Common myeloid progenitor, CD34-positive (primary cell): ENCODE data around the gene SLX1A.
"Not testable (repeated sequence)": the region's sequence is repeated elsewhere in the genome, so short reads cannot be mapped to it uniquely, and the experiment has no call there.

Source experiments
- CTCF ChIA-PET: fragments of 350-600 bp; sonication (Branson Sonifier 250); formaldehyde crosslinking; loops from one replicate; lab custom pipeline; 2021; ENCODE audit warnings: antibody characterized with exemption; lab: Charles Lee
- POLR2A ChIA-PET: fragments of 350-600 bp; sonication (Branson Sonifier 250); formaldehyde crosslinking; loops from one replicate; lab custom pipeline; 2021; ENCODE audit warnings: antibody characterized with exemption; lab: Charles Lee
- DNase-seq, 3 donors: peaks; one replicate each; pipeline versions ENCODE4 v3.0.0 to v3.0.0-alpha.2; 2013
- H3K27ac ChIP-seq, 2 experiments: 1 replicate in 1 of 2; 2 replicates in 1 of 2; pipeline ENCODE4 v1.7.0; 2013; ENCODE audit warnings: inconsistent platforms in 2 of 2, low read length in 2 of 2, mild to moderate bottlenecking in 2 of 2, low read depth in 1 of 2, moderate library complexity in 1 of 2; ENCODE audit not compliant: severe bottlenecking in 2 of 2, insufficient read depth in 1 of 2, poor library complexity in 1 of 2
- H3K27me3 ChIP-seq, 5 experiments: replicated peaks in 2 of 5; 1 replicate in 3 of 5; 2 replicates in 2 of 5; pipeline versions ENCODE4 v1.6.1 to v1.7.0; 2013; ENCODE audit warnings: low read length in 4 of 5, mild to moderate bottlenecking in 2 of 5, moderate library complexity in 2 of 5, inconsistent platforms in 1 of 5; ENCODE audit not compliant: insufficient read depth in 5 of 5, control insufficient read depth in 4 of 5
- H3K36me3 ChIP-seq, 4 experiments: 1 replicate in 2 of 4; 2 replicates in 2 of 4; pipeline versions ENCODE4 v1.6.1 to v1.7.0; 2013; ENCODE audit warnings: low read length in 3 of 4, control low read depth in 1 of 4, mild to moderate bottlenecking in 1 of 4; ENCODE audit not compliant: control insufficient read depth in 4 of 4, insufficient read depth in 4 of 4
- H3K4me1 ChIP-seq, 4 experiments: 1 replicate in 3 of 4; 2 replicates in 1 of 4; pipeline versions ENCODE4 v1.6.1 to v1.7.1; 2013; ENCODE audit warnings: low read length in 3 of 4, mild to moderate bottlenecking in 3 of 4, control low read depth in 1 of 4, inconsistent platforms in 1 of 4, moderate library complexity in 1 of 4; ENCODE audit not compliant: control insufficient read depth in 4 of 4, insufficient read depth in 4 of 4; ENCODE audit errors: control extremely low read depth in 1 of 4
- H3K4me3 ChIP-seq, 7 experiments: 1 replicate in 4 of 7; 2 replicates in 3 of 7; pipeline versions ENCODE4 v1.5.1 to v1.7.0; 2013; ENCODE audit warnings: mild to moderate bottlenecking in 7 of 7, low read length in 6 of 7, moderate library complexity in 6 of 7, inconsistent platforms in 2 of 7, low read depth in 2 of 7, control low read depth in 1 of 7; ENCODE audit not compliant: insufficient read depth in 4 of 7, control insufficient read depth in 1 of 7; ENCODE audit errors: extremely low read depth in 1 of 7
- H3K9me3 ChIP-seq, 5 experiments: 1 replicate in 4 of 5; 2 replicates in 1 of 5; pipeline versions ENCODE4 v1.6.1 to v1.7.1; 2013; ENCODE audit warnings: low read length in 4 of 5, mild to moderate bottlenecking in 2 of 5, inconsistent platforms in 1 of 5, low read depth in 1 of 5, moderate library complexity in 1 of 5; ENCODE audit not compliant: control insufficient read depth in 4 of 5, insufficient read depth in 2 of 5; ENCODE audit errors: control extremely low read depth in 1 of 5
- WGBS: methylation state at CpG from one replicate; pipeline ENCODE4 v1.1.5; 2013; ENCODE audit not compliant: insufficient coverage; 5-methylcytosine and 5-hydroxymethylcytosine counted together

The SLX1A gene

DNA sequence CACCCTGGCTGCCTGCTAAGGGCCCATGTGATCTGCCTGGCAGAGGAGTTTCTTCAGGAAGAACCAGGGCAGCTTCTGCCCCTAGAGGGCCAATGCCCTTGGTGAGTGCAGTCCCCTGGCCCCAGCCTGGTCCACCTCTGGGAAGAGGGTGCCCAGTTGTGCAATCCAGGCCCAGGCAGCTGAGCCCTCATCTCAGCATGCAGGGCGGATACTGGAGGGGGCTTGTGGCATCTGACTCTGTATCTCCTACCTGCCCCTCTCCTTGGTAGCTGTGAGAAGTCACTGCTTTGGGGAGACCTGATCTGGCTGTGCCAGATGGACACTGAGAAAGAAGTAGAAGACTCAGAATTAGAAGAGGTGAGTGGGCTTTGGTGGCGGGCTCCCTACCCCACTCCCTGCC lies 3.3 kb downstream of the SLX1A start:
- H3K9me3 ChIP-seq, H3K4me1 ChIP-seq, H3K4me3 ChIP-seq, H3K27ac ChIP-seq, H3K27me3 ChIP-seq, CTCF ChIA-PET, H3K36me3 ChIP-seq, DNase-seq, POLR2A ChIA-PET: not testable (repeated sequence)
- WGBS, result no CpG with 5 or more reads among the region's 2 CpGs

DNA sequence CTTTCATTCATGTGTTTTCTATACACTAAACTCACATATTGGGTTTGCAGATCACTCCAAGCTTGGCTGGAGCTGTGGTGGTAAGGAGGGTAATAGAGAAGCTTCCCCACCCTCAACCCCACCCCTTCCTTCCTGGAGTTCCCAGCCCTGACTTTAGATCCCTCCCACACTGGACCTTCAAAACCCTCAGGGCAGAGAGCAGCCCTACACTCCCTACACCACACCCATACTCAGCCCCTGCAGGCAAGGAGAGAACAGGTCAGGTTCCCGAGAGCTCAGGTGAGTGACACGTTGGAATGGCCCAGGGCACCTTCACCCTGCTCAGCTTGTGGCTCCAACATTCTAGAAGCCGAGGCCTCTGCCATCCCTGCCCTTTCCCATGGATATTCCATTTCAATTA lies 5.4 kb downstream of the SLX1A start, which contains the start of gene SULT1A3:
Gene SULT1A3 (plus strand): TSS at position 207 of the 400 bp plus-strand sequence. CDS start 1,474 bp downstream, outside the sequence.
- DNase-seq, H3K9me3 ChIP-seq, H3K27me3 ChIP-seq, H3K4me1 ChIP-seq, CTCF ChIA-PET, H3K27ac ChIP-seq, H3K36me3 ChIP-seq, H3K4me3 ChIP-seq, POLR2A ChIA-PET: not testable (repeated sequence)
- no CpG with 5 or more reads among the region's 3 CpGs for WGBS

DNA sequence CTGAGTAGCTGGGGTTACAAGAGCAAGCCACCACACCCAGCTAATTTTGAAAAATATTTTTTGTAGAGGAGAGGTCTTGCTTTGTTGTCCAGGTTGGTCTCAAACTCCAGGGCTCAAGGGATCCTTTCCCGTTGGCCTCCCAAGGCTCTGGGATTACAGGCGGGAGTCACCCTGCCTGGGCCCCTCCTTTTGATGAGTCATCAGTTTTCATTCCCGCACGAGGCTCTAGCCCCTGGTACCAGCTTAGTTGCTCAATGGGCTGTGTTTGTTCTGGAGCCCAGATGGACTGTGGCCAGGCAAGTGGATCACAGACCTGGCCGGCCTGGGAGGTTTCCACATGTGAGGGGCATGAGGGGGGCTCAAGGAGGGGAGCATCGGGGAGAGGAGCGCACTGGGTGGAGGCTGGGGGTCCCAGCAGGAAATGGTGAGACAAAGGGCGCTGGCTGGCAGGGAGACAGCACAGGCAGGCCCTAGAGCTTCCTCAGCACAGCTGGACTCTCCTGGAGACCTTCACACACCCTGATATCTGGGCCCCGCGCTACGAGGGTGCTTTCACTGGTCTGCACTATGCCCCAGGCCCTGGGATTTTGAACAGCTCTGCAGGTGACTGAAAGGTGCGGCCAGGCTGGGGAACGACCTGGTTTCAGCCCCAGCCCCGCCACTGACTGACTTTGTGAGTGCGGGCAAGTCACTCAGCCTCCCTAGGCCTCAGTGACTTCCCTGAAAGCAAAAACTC lies 6.1 kb downstream of the SLX1A start:
- H3K4me3 ChIP-seq, H3K27ac ChIP-seq, H3K27me3 ChIP-seq, DNase-seq, H3K9me3 ChIP-seq, H3K36me3 ChIP-seq, H3K4me1 ChIP-seq, POLR2A ChIA-PET, CTCF ChIA-PET: not testable (repeated sequence)
- no CpG with 5 or more reads among the region's 15 CpGs for whole genome bisulfite sequencing

DNA sequence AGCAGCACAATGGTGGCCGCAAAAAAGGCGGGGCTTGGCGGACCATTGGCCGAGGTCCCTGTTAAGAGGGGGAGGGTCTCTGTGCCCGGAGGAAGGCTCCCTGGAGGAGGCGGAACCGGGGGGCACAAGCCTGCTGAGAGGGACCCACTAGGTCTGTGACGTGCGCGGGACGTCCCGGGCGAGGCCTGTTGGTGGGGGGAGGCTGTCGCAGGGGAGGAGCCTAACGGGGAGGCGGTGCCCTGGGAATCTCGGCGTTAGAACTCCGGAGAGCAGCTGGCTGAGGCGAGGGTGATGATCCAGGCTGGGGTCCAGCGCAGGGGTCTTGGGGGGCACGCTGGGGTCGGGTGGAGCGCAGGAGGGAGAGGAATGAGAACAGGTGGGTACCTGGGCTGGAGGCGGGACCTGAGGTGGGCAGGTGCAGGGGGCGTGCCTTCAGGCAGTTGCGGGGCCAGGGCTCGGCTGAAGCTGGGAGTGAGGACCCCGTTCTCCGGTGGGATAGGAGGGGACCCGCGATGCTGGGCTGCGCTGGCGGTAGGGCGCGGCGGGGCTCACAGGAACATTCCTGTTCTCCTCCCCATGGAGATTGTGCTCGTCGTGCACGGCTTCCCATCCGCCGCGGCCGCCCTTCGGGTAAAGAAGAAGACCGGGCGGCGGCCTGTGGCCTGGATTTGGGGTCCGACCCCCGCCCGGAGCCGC lies 12.0 kb downstream of the SLX1A start:
- CTCF ChIA-PET, DNase-seq, H3K27ac ChIP-seq, H3K36me3 ChIP-seq, POLR2A ChIA-PET, H3K9me3 ChIP-seq, H3K4me1 ChIP-seq, H3K27me3 ChIP-seq: not testable (repeated sequence)
- 0% methylated on average over 7 of the region's 52 CpGs for WGBS
- H3K4me3 ChIP-seq, result peak overlapping the region in 3 of 7 experiments; percentile 36 to 61 (median 43)

DNA sequence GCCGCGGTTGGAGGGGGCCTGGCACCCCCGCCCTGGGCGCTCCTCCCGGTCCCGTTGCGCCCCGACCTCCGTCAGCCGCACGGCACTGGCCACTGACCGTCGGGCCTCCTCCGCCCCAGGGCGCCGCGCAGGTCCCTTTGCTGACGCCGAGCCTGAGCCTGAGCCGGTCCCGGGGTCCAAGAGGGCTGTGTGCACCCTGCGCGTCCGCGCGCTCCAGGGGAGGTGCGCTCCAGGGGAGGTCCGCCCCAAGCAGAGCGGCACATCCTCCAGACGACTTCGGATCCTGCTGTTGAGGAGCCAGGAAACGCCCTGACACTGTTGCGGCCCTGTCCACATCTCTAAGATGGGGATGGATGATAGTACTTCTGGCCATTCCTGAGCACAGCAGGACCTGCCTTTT lies 12.6 kb downstream of the SLX1A start:
- POLR2A ChIA-PET, H3K4me1 ChIP-seq, DNase-seq, H3K36me3 ChIP-seq, H3K27ac ChIP-seq, H3K27me3 ChIP-seq, H3K9me3 ChIP-seq, CTCF ChIA-PET: not testable (repeated sequence)
- no CpG with 5 or more reads among the region's 33 CpGs for WGBS
- H3K4me3 ChIP-seq, result peak overlapping the region in 2 of 7 experiments; percentile 36 to 43

DNA sequence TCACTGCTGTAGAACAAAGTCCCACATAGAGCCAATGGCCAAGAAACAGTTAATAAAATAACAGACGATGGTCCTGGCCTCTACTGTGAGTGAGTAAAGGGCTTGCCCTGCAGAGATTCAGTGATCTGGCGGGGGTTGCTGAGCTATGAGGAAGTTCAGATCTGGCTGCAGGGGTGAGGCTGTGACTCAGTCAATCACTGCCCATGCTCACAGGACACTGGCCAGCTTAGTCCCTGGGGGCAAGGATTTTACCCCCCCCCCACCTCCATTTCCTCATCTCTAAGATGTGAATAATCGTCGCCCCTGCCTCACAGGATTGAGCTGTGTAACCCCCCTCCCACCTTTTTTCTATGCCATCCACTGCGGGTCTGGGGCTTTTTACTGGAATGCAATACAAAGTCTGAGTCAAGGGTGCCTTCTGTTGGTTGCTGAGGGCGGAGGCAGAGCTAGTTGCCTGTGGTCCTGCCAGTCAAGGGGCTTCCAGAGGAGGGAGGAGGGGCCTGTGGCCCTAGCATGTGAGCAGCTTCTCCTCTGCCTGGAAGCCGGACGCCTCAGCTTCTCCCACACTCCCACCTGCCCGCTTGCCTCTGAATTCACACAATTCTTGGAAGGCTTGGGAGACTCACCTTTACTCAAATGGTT lies 13.5 kb downstream of the SLX1A start:
- H3K9me3 ChIP-seq, POLR2A ChIA-PET, CTCF ChIA-PET, H3K27me3 ChIP-seq, H3K27ac ChIP-seq, DNase-seq, H3K36me3 ChIP-seq, H3K4me3 ChIP-seq, H3K4me1 ChIP-seq: not testable (repeated sequence)
- WGBS, result no CpG with 5 or more reads among the region's 9 CpGs

DNA sequence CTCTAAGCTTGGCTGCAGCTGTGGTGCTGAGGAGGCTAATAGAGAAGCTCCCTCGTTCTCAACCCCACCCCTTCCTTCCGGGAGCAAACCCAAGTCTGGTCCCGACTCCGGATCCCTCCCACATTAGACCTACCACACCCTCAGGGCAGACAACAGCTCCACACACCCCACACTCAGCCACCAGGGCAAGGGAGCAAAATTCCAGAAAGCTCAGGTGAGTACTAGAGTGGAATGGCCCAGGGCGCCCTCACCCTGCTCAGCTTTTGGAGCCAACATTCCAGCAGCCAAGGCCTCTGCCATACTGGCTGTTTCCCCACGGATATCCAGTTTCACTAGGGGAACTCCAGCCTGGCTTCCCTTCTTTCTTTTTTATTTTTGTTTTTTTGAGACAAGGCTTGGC lies 15.4 kb downstream of the SLX1A start:
- H3K4me1 ChIP-seq, H3K9me3 ChIP-seq, H3K4me3 ChIP-seq, CTCF ChIA-PET, H3K36me3 ChIP-seq, DNase-seq, H3K27me3 ChIP-seq, H3K27ac ChIP-seq, POLR2A ChIA-PET: not testable (repeated sequence)
- WGBS, result no CpG with 5 or more reads among the region's 6 CpGs
